ENCODE measurements around the gene ACTR3.

DNA sequence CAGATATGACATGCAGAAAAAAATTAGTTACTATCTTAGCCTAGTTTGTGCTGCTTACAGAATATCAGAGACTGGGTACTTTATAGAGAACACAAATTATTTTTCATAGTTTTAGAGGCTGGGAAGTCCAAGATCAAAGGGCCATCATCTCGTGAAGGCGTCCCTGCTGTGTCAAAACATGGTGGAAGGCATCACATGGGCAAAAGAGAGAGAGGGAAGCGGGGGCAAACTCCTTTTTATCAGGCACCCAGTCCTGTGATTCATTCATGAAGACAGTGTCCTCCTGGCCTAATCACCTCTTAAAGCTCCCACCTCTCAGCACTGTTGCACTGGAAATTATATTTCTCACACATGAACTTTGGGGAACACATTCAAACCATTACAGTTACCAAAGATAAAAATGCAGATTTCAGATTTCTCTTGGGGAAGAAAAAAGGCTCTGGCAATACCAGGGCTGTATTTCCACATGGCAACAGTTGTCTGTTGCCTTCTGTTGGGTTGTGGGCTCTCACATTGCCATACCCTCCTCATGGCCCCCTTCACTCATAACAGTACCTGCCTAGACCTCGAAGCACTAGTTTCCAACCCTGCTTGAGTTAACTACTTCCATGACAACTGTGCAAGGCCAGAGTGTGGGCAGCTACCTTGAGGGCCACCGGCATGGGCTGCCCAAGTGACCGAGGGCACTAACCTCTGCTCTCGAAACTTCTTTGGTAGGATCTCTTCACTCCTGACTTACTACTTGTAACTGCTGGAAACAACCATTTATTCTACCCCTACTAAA, 2.7 kb upstream of the ACTR3 start:
- TF ChIP-seq POLR2A (IDR thresholded peaks at IDR 0.05) (no peak), EP300 (IDR thresholded peaks at IDR 0.05) (no peak)
- TF ChIP-seq, protein P1, sequence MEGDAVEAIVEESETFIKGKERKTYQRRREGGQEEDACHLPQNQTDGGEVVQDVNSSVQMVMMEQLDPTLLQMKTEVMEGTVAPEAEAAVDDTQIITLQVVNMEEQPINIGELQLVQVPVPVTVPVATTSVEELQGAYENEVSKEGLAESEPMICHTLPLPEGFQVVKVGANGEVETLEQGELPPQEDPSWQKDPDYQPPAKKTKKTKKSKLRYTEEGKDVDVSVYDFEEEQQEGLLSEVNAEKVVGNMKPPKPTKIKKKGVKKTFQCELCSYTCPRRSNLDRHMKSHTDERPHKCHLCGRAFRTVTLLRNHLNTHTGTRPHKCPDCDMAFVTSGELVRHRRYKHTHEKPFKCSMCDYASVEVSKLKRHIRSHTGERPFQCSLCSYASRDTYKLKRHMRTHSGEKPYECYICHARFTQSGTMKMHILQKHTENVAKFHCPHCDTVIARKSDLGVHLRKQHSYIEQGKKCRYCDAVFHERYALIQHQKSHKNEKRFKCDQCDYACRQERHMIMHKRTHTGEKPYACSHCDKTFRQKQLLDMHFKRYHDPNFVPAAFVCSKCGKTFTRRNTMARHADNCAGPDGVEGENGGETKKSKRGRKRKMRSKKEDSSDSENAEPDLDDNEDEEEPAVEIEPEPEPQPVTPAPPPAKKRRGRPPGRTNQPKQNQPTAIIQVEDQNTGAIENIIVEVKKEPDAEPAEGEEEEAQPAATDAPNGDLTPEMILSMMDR (IDR thresholded peaks at IDR 0.05) = no peak
